ENCODE measurements around the gene RASA2.
A peak's percentile ranks its signal among the peaks of the same experiment; 100 is the strongest.
"Not testable (repeated sequence)": the region's sequence is repeated elsewhere in the genome, so short reads cannot be mapped to it uniquely, and the experiment has no call there.

RASA2 gene

GRCh38 chr3:141526709-141527108 is 39.9 kb downstream of the RASA2 start:
- in situ Hi-C loops (cut with HindIII; ENCODE audit: low sequenced_read_pairs): no loop called here
- TF ChIP-seq, protein P1, sequence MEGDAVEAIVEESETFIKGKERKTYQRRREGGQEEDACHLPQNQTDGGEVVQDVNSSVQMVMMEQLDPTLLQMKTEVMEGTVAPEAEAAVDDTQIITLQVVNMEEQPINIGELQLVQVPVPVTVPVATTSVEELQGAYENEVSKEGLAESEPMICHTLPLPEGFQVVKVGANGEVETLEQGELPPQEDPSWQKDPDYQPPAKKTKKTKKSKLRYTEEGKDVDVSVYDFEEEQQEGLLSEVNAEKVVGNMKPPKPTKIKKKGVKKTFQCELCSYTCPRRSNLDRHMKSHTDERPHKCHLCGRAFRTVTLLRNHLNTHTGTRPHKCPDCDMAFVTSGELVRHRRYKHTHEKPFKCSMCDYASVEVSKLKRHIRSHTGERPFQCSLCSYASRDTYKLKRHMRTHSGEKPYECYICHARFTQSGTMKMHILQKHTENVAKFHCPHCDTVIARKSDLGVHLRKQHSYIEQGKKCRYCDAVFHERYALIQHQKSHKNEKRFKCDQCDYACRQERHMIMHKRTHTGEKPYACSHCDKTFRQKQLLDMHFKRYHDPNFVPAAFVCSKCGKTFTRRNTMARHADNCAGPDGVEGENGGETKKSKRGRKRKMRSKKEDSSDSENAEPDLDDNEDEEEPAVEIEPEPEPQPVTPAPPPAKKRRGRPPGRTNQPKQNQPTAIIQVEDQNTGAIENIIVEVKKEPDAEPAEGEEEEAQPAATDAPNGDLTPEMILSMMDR (IDR thresholded peaks at IDR 0.05; ENCODE audit: low read depth, low read length, missing control alignments): no peak
- DNase-seq (ENCODE audit: low read depth): no peak
- H3K4me3 ChIP-seq (ENCODE audit: low read depth, low read length): no peak overlapping the region

DNA sequence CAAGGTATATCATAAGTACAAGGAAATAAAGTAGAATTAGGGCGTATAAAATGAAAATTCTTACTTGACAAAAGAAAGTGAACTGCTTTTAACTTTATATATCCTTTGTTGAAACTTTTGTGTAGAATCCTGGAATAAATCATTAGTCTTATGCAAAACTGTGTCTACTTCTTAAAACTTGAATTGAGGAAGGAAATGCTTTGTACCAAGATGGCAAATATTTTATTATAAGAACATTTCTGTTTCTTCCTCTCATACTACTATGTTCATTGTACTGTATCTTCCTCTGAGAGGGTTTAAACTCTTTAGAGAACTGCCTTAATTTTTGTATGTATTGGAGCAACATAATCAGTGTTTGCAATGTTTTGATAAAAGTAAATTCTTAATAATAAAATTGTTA is 42.0 kb downstream of the RASA2 start:
- no peak for DNase-seq (ENCODE audit: low read depth)
- TF ChIP-seq, protein P1 (IDR thresholded peaks at IDR 0.05; ENCODE audit: low read depth, low read length, missing control alignments): no peak
- no peak overlapping the region for H3K4me3 ChIP-seq (ENCODE audit: low read depth, low read length)
- in situ Hi-C loops (cut with HindIII; ENCODE audit: low sequenced_read_pairs): no loop called here

GRCh38 chr3:141529256-141529655 is 42.4 kb downstream of the RASA2 start:
- no peak overlapping the region for H3K4me3 ChIP-seq (ENCODE audit: low read depth, low read length)

DNA sequence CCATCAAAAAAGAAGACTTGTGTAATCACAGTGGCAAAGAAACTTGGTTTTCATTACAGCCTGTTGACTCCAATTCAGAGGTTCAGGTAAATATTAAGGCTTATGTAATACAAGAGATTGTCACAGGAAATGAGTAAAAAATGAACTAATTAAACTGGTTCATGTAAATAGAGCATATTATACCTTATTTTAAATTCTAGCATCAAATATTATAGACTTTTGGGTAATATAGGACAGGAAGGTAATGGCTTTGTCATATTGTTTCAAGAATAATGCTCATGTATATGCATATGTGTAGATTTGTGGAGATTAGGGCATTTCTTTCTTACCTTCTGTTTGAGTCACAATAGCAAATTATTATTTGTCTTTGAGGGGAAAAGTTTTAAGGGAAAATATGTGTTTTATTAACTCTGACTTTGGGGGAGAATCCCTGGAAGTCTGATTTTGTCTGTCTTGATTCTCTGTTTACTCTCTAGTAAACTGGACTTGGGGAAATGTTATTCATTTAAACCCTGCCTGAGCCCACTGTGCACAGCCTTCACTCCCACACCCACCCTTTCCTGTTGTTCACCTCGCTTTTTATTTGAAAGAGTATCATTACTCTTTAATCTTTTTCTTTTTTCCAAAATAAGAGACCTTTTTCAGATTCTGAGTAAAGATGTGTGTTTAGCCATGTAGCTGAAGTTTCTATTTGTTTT is 43.0 kb downstream of the RASA2 start:
- TF ChIP-seq, protein P1 (IDR thresholded peaks at IDR 0.05; ENCODE audit: low read depth, low read length, missing control alignments): no peak
- in situ Hi-C loops (cut with HindIII; ENCODE audit: low sequenced_read_pairs): no loop called here
- no peak overlapping the region for H3K4me3 ChIP-seq (ENCODE audit: low read depth, low read length)
- DNase-seq (ENCODE audit: low read depth): no peak

More at GRCh38 chr3:141529256-141529655, 42.4 kb downstream of the RASA2 start:
- in situ Hi-C loops (cut with HindIII; ENCODE audit: low sequenced_read_pairs): no loop called here
- DNase-seq (ENCODE audit: low read depth): no peak
- TF ChIP-seq, protein P1 (IDR thresholded peaks at IDR 0.05; ENCODE audit: low read depth, low read length, missing control alignments): no peak

DNA sequence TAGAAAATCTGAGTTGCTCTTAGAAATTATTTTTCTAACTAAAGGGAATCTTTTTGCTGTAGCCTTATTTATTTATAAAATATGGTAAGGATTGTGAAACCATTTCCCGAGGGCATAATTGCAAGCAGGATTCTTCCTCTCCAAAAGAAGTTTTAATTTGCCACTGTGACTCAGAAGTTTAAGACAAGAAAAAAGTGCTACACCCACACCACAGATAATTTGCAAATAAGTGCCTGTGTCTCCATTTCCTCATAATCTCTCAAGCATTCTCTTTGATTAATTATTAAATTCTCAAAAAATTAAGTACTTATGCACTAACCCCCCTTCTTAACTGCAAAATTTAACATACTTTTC is 43.6 kb downstream of the RASA2 start:
- DNase-seq (ENCODE audit: low read depth): peak; percentile 8

GRCh38 chr3:141532609-141533008 is 45.8 kb downstream of the RASA2 start:
- DNase-seq (ENCODE audit: low read depth): no peak
- TF ChIP-seq, protein P1 (IDR thresholded peaks at IDR 0.05; ENCODE audit: low read depth, low read length, missing control alignments): no peak
- in situ Hi-C loops (cut with HindIII; ENCODE audit: low sequenced_read_pairs): no loop called here
- no peak overlapping the region for H3K4me3 ChIP-seq (ENCODE audit: low read depth, low read length)

More for the DNA sequence above, 43.6 kb downstream of the RASA2 start:
- H3K4me3 ChIP-seq (ENCODE audit: low read depth, low read length): no peak overlapping the region
- TF ChIP-seq, protein P1 (IDR thresholded peaks at IDR 0.05; ENCODE audit: low read depth, low read length, missing control alignments): no peak
- in situ Hi-C loops (cut with HindIII; ENCODE audit: low sequenced_read_pairs): no loop called here

GRCh38 chr3:141536017-141536416 is 49.2 kb downstream of the RASA2 start:
- DNase-seq (ENCODE audit: low read depth); H3K4me3 ChIP-seq (ENCODE audit: low read depth, low read length); in situ Hi-C loops (cut with HindIII; ENCODE audit: low sequenced_read_pairs): not testable (repeated sequence)

Measured in astrocyte of the cerebellum (primary cell).